Right lobe of liver (tissue), 6 donors: Measurements from ENCODE around the gene XPOT. TPM values are rescaled to one million over a fixed set of nuclear protein-coding genes. Genes with fewer than 3 reads are reported as not detected.

Source experiments
- ATAC-seq, 4 donors: fragments of 200-7000 bp; cut with Tn5 transposase; one replicate each; pipeline ENCODE4 v1.9.1; 2020; ENCODE audit warnings: mild to moderate bottlenecking in 4 of 4, moderate library complexity in 4 of 4
- DNase-seq, 3 donors: peaks; one replicate each; pipeline ENCODE4 v3.0.0-alpha.2; 2020
- H3K27ac ChIP-seq, 3 donors: fragments of 200-600 bp; one replicate each; pipeline ENCODE4 v1.8.0; 2022
- H3K27me3 ChIP-seq, 2 donors: fragments of 200-600 bp; one replicate each; pipeline ENCODE4 v1.8.0; 2022
- H3K36me3 ChIP-seq, 4 donors: fragments of 200-600 bp; sonication (generic) in 1 of 4; one replicate each; pipeline versions ENCODE4 v1.5.1 to v1.8.0; 2017 to 2022; ENCODE audit warnings: control low read depth in 1 of 4
- H3K4me1 ChIP-seq, 4 donors: fragments of 200-600 bp; sonication (generic) in 1 of 4; one replicate each; pipeline versions ENCODE4 v1.5.1 to v1.8.0; 2017 to 2022; ENCODE audit warnings: control low read depth in 1 of 4
- H3K4me3 ChIP-seq, 3 donors: fragments of 200-600 bp; one replicate each; pipeline ENCODE4 v1.8.0; 2022
- H3K9me3 ChIP-seq, 4 donors: fragments of 200-600 bp; sonication (generic) in 1 of 4; one replicate each; pipeline versions ENCODE4 v1.5.1 to v1.8.0; 2017 to 2022; ENCODE audit warnings: control low read depth in 1 of 4
- POLR2A ChIP-seq: fragments of 450-650 bp; IDR thresholded peaks from one replicate; pipeline ENCODE4 v1.6.1; 2017; ENCODE audit warnings: antibody characterized with exemption, mild to moderate bottlenecking
- WGBS: methylation state at CpG from one replicate; pipeline ENCODE4 v1.1.6; 2018; ENCODE audit warnings: low coverage, low lambda C conversion rate; ENCODE audit not compliant: insufficient coverage; ENCODE audit errors: missing lambda C conversion rate; 5-methylcytosine and 5-hydroxymethylcytosine counted together
- intact Hi-C, 2 donors: fragments of 100-400 bp; cut with DNase I; formaldehyde crosslinking; loops; one replicate each; pipeline versions ENCODE4 v1.11.2 to v1.14.1; 2022
- total RNA-seq, 6 experiments: library from RNA; depleted of rRNA in 2 of 6; stranded (reverse); fragments of >200 nt in 2 of 6; fragmentation: NEBNext Ultra II Directional in 3 of 6; extraction: Animal tissue kit (Norgen Biotek cat#: 25700) in 3 of 6; gene quantifications; one replicate each; pipeline versions ENCODE4 v1.1.0 to v1.2.4, GENCODE V29; 2016 to 2023
- TF ChIP-seq, protein P1 (sequence below), 4 donors: fragments of 200-600 bp in 3 of 4; fragments of 450-650 bp in 1 of 4; IDR thresholded peaks; one replicate each; pipeline versions ENCODE4 v1.5.1 to v1.8.0; 2016 to 2022; ENCODE audit warnings: antibody characterized with exemption in 4 of 4, mild to moderate bottlenecking in 2 of 4
- donor health status: DM: no; HTN: yes; CAD: no.
- donor health status: DM: no; HTN: no; CAD: no.
- donor health status: DM: no; HTN: no; CAD: no.
- donor health status: DM: no; HTN: yes; CAD: no.
- donor health status: DM: no; HTN: yes; CAD: no.

The XPOT gene
- total RNA-seq, 6 experiments from 2014 or later, result 27.3 to 43.9 (median 34.0) TPM

DNA sequence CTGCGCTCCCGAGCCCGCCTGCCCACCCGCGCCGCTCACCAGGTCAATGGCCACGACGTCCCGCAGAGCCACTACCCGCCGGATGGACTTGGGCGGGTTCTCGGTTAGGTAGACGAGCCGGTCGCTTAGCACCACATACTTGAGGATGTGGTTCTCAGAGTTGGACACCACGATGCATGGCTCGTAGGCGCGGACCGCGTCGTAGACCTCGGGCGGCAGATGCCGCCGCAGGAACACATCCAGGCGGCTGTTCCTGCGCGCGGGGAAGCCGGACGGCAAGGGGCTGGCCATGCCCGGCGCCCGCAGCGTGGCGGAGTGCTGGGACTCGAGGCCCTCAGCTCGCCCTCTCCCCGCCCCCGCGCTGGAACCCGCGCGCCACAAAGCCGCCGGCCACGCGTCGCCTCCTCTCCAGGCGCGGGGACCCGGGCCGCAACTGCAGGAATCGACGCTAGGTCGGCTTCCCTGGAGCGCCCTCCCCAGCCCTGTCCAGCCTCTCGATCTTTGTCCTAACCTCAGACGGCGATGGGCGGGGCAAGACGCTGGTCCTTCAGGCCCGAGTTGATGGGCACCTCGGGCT lies 13.8 kb upstream of the XPOT start, which contains the start of gene C12orf56:
TSS of gene C12orf56 (minus strand) at position 484 of the 577 bp plus-strand sequence. CDS start at position 291, 193 bp downstream.
- no peaks in the 10 kb centered on the region for H3K27me3 ChIP-seq
- no peaks in the 10 kb centered on the region for H3K36me3 ChIP-seq
- no peak for TF ChIP-seq POLR2A
- WGBS, result no CpG with 5 or more reads among the region's 66 CpGs
- peaks cover 0 to 3% (median 0%) of the 10 kb centered on the region in 4 donors for H3K4me1 ChIP-seq
- H3K4me3 ChIP-seq, result peak within 1 kb of the TSS in 2 of 3 donors; percentile 11 to 26
- no peak within 1 kb of the TSS for H3K27ac ChIP-seq
- no peak for DNase-seq
- no peaks in the 10 kb centered on the region for H3K9me3 ChIP-seq
- ATAC-seq, result peak; percentile 25 to 46 (median 35)
- intact Hi-C loops, result no loop called here

DNA sequence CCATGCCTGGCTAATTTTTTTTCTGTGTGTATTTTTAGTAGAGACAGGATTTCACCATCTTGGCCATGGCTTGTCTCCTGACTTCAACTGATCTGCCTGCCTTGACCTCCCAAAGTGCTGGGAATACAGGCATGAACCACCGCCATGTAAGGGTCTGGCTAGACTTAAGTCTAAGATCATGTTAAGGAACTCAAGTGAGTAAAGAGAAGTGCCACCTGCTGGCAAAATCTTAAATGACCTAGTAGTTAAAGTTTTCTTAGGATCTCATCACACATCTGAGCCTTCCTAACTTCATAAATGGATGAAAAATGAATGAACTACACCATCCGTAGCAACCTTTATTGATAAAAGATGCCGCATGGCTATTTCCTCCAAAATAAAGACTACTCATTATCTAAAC lies 12.0 kb upstream of the XPOT start:
- ATAC-seq (peak in 3 of 4 donors; percentile 24 to 42 (median 30)), DNase-seq (no peak)
- intact Hi-C loops, result no loop called here
- no peaks in the 10 kb centered on the region for H3K36me3 ChIP-seq
- no peak overlapping the region for H3K4me3 ChIP-seq
- H3K9me3 ChIP-seq, result no peaks in the 10 kb centered on the region
- TF ChIP-seq POLR2A, result no peak
- TF ChIP-seq, protein P1, sequence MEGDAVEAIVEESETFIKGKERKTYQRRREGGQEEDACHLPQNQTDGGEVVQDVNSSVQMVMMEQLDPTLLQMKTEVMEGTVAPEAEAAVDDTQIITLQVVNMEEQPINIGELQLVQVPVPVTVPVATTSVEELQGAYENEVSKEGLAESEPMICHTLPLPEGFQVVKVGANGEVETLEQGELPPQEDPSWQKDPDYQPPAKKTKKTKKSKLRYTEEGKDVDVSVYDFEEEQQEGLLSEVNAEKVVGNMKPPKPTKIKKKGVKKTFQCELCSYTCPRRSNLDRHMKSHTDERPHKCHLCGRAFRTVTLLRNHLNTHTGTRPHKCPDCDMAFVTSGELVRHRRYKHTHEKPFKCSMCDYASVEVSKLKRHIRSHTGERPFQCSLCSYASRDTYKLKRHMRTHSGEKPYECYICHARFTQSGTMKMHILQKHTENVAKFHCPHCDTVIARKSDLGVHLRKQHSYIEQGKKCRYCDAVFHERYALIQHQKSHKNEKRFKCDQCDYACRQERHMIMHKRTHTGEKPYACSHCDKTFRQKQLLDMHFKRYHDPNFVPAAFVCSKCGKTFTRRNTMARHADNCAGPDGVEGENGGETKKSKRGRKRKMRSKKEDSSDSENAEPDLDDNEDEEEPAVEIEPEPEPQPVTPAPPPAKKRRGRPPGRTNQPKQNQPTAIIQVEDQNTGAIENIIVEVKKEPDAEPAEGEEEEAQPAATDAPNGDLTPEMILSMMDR (IDR thresholded peaks at IDR 0.05), result peak; percentile 7 to 30 (median 16)
- WGBS, result 91% methylated on average over 2 of the region's 3 CpGs
- no peak overlapping the region for H3K27ac ChIP-seq
- peaks cover 0 to 3% (median 0%) of the 10 kb centered on the region in 4 donors for H3K4me1 ChIP-seq
- H3K27me3 ChIP-seq, result no peaks in the 10 kb centered on the region

DNA sequence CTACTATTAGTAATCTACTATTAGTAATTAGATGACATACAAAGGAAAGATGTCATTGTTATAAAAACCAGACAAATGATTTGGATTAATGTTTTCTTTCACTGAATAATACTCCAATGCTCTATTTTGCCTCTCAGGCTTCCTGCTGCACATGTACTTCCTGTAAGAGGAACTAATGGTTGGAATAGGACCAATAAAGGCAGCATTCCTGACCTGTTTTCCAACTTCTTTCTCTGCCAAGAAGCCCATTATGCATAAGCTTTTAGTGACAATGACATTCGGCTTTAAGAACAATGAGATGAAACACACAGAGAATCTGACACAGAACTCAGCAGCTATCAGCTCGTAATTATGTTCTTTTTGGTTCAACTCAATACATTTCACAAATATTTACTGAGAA lies 8.5 kb upstream of the XPOT start:
- H3K4me1 ChIP-seq, result no peaks in the 10 kb centered on the region
- no peaks in the 10 kb centered on the region for H3K27me3 ChIP-seq
- no peaks in the 10 kb centered on the region for H3K9me3 ChIP-seq
- 83% methylated on average over 2 of the region's 2 CpGs for WGBS
- ATAC-seq (peak; percentile 39 to 76 (median 60)), DNase-seq (no peak)
- H3K36me3 ChIP-seq, result no peaks in the 10 kb centered on the region
- intact Hi-C loops, result no loop called here
- H3K4me3 ChIP-seq, result no peak overlapping the region
- H3K27ac ChIP-seq, result no peak overlapping the region
- TF ChIP-seq, protein P1 (IDR thresholded peaks at IDR 0.05), result no peak
- no peak for TF ChIP-seq POLR2A

DNA sequence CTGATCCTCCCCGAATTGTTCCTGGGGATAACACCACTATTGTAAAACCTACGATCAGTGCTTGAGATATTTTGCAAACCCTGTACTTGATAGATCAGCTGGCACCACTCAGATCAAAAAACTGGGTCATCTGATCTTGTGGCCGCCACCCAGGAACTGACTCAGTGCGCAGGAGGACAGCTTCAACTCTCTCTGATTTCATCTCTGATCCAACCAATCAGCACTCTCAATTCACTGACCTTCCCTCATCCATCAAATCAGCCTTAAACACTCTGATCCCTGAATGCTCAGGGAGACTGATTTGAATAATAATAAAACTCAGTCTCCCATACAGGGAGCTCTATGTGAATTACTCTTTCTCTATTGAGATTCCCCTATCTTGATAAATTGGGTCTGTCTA lies 4.2 kb upstream of the XPOT start:
- peaks cover 0 to 8% (median 2%) of the 10 kb centered on the region in 4 donors for H3K4me1 ChIP-seq
- intact Hi-C loops, result no loop called here
- ATAC-seq, result no peak
- no peaks in the 10 kb centered on the region for H3K36me3 ChIP-seq
- WGBS, result 43% methylated on average over 4 of the region's 4 CpGs
- H3K9me3 ChIP-seq, result no peaks in the 10 kb centered on the region
- no peak overlapping the region for H3K4me3 ChIP-seq
- TF ChIP-seq, protein P1 (IDR thresholded peaks at IDR 0.05), result no peak
- no peak for TF ChIP-seq POLR2A
- H3K27ac ChIP-seq, result no peak overlapping the region
- no peak for DNase-seq
- H3K27me3 ChIP-seq, result no peaks in the 10 kb centered on the region

DNA sequence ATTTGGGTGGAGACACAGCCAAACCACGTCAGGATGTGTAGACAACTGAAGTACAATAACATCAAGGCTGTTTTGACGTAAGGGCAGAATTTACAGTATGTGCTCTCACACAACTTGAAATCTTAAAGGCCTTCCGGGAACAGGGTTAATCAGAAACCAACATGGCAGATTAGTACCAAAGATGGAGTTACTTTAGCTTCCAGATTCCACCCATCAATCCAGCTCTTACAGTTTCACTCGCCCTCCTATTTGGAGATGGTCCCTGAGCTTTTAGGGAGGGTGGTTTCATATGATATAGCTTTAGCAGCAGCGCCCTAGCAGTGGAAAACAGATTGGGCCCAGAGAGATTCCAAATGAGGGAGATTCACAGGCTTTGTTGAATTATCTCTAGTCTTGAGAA lies 2.0 kb upstream of the XPOT start:
- WGBS, result 86% methylated on average over 5 of the region's 5 CpGs

More for the DNA sequence above, 2.0 kb upstream of the XPOT start:
- Histone ChIP-seq H3K4me3 (no peak overlapping the region), H3K27ac (no peak overlapping the region), H3K4me1 (peaks cover 0 to 17% (median 6%) of the 10 kb centered on the region in 4 donors), H3K9me3 (no peaks in the 10 kb centered on the region), H3K36me3 (no peaks in the 10 kb centered on the region), H3K27me3 (no peaks in the 10 kb centered on the region)
- no peak for ATAC-seq
- DNase-seq, result no peak
- intact Hi-C loops, result no loop called here
- no peak for TF ChIP-seq POLR2A
- TF ChIP-seq, protein P1 (IDR thresholded peaks at IDR 0.05), result no peak
